Endometrium (tissue), 2 donors: ENCODE measurements around the gene ADAMTSL3.
"Not testable (repeated sequence)": the region's sequence is repeated elsewhere in the genome, so short reads cannot be mapped to it uniquely, and the experiment has no call there.

Experiments
- FAIRE-seq: peaks from 2 replicates; lab custom pipeline; 2012; peaks lifted over from hg19 to GRCh38; lab: Jason Lieb, UNC
- donor health status: control.
- donor health status: control.

The ADAMTSL3 gene

DNA sequence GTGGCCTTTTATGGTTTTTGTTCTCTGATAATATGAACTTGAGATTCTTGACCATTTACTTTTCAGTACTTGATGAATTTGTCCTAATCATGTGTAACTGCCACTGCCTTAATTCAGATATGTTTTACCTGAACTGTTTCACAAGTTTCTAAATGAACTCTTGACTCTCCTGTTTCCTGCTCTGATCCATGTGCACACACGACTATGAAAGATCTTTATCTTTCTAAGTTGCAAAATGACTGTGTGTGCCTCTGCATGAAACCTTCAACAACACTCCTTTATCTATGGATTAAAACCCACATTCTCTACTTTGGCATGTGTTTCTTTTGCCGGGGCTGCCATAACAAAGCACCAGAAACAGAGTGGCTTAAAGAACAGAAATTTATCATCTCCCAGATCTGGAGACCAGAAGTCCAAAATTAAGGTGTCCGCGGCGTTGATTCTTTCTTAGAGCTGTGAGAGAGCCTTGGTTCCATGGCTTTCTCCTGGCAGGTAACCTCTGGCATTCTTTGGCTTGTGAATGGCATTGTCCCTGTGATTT is 275.0 kb downstream of the ADAMTSL3 start:
- no peak for FAIRE-seq

- no peak for FAIRE-seq
Measured at GRCh38 chr15:83929619-83930018, 275.7 kb downstream of the ADAMTSL3 start.

- peak; percentile 64 for FAIRE-seq
Measured at GRCh38 chr15:83930392-83931212, 276.7 kb downstream of the ADAMTSL3 start.

- peak; percentile 31 for FAIRE-seq
Measured at GRCh38 chr15:83935774-83936173, 281.9 kb downstream of the ADAMTSL3 start.

DNA sequence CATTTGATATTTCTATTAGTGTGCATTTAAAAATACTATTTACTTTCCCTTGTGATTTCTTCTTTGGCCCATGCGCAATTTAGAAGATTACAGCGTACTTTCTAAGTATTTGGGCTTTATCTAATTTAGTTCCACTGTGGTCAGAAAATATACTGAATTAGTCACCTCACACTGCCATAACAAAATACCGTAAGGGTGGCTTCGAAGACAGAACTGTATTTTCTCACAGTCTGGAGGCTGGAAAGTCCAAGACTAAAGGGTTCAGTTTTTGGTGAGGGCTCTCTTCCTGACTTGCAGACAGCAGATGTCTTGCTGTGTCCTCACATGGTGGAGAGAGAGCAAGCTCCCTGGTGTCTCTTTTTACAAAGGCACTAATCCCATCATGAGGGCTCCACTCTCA is 286.2 kb downstream of the ADAMTSL3 start:
- no peak for FAIRE-seq

DNA sequence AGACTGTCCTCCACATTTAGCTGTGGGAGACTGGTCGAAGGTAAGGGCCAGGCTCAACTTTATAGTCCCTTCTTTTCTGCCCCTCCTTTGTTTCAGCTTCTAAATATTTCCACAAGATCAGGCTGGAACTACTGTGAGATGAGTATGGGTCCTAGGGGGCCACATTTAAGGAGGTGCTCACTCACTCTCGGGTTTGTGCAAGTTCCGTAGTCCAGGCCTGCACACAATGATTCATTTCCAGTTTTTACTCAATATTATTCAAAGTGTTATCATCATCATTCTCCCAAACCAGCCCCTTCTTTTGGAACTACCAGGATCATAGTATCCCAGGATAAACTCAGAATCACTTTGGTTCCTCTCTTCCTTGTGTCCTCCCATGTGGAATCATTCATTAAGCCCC is 289.1 kb downstream of the ADAMTSL3 start:
- no peak for FAIRE-seq

- FAIRE-seq, result no peak
Measured at GRCh38 chr15:83943849-83944404, 290.0 kb downstream of the ADAMTSL3 start.

GRCh38 chr15:83947156-83947555 is 293.2 kb downstream of the ADAMTSL3 start:
- FAIRE-seq, result no peak

GRCh38 chr15:83954506-83954905 is 300.6 kb downstream of the ADAMTSL3 start:
- FAIRE-seq, result no peak

DNA sequence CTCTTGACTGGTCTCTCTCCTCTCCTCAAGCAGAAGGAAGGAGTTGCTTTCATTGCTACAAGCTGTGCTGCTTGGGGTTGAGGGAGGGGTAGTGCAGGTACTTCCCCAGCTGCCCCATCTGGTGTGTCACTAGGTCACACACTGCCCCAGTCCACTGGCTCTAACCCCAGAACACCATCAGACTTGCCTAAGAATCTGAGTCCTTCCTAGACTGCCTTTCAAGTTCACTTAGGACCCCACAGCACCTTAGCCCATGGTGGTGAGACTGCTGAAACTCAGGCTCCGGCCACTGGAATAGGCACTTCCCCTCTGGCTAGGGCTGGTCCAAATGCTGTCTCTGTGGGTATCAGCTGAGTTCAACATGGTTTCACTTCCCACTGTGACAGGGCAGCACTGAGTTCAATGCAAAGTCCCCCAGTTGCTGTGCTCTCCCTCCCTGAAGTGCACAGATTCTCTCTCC is 301.9 kb downstream of the ADAMTSL3 start:
- no peak for FAIRE-seq

DNA sequence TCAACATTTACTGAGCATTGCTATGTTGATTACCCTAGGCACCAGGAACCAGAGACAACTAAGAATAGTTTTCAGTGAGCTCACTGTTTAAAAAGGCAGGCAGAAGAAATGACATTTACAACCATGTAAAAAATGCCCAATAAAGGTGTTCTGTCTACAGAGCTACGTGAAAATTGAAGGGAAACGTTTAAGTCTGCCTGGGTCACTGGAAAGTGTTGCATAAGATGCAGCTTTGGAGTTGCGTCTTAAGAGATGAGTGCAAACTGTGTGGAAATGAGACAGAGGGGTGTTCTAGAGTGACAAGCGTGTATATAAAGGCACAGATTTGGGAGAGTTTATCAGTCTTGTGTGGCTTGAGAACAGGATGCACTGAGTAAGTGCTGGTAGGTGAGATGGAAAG is 303.0 kb downstream of the ADAMTSL3 start:
- no peak for FAIRE-seq

- no peak for FAIRE-seq
Measured at GRCh38 chr15:83959477-83959876, 305.6 kb downstream of the ADAMTSL3 start.

- no peak for FAIRE-seq
Measured at GRCh38 chr15:83960192-83960829, 306.4 kb downstream of the ADAMTSL3 start.

GRCh38 chr15:83961311-83961710 is 307.4 kb downstream of the ADAMTSL3 start:
- FAIRE-seq, result no peak

GRCh38 chr15:83964967-83965366 is 311.0 kb downstream of the ADAMTSL3 start:
- FAIRE-seq, result not testable (repeated sequence)

DNA sequence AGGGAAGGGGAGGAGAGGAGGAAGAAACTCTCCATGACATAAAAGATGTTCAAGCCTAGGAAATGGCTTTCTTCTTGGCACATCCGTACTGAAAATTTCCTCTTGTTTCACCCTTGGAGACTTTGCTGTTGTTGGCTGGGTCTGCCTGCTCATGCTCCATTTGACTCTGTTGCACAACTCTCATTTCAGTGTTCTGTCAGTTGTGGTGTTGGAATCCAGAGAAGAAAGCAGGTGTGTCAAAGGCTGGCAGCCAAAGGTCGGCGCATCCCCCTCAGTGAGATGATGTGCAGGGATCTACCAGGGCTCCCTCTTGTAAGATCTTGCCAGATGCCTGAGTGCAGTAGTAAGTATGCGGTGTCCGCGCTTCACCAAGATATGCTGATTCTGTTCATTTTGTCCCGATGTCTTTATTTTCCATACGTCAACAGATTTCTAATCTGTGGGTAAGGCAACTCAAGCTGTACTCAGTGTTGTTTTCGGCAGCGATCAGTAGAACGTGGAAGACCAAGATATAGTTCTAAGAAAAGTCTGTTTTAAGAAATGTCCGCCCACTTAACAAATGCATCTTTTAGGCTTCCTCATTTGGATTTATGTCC is 316.5 kb downstream of the ADAMTSL3 start:
- no peak for FAIRE-seq

- no peak for FAIRE-seq
Measured at GRCh38 chr15:83971992-83972391, 318.1 kb downstream of the ADAMTSL3 start.

GRCh38 chr15:83973816-83974215 is 319.9 kb downstream of the ADAMTSL3 start:
- no peak for FAIRE-seq

- FAIRE-seq, result no peak
Measured at GRCh38 chr15:83977992-83978391, 324.1 kb downstream of the ADAMTSL3 start.

- no peak for FAIRE-seq
Measured at GRCh38 chr15:83978588-83978987, 324.7 kb downstream of the ADAMTSL3 start.

- FAIRE-seq, result no peak
Measured at GRCh38 chr15:83980637-83981036, 326.7 kb downstream of the ADAMTSL3 start.

GRCh38 chr15:83982748-83983147 is 328.8 kb downstream of the ADAMTSL3 start:
- FAIRE-seq, result no peak
